Activated naive CD8-positive, alpha-beta T cell treated with anti-CD3 and anti-CD28 coated beads, Interleukin-2, amount 50 U/mL, for 24 hours (primary cell): ENCODE results near the gene ETDC.
"Not testable (repeated sequence)": the region's sequence is repeated elsewhere in the genome, so short reads cannot be mapped to it uniquely, and the experiment has no call there.

Experiments used
- ATAC-seq: fragments of 150-1000 bp; cut with Tn5 transposase; one replicate; pipeline ENCODE4 v1.10.0; 2021
- DNase-seq: peaks from one replicate; pipeline ENCODE4 v3.0.0; 2021
- H3K27ac Mint-ChIP-seq: one replicate; pipeline ENCODE4 v1.8.0; 2021; ENCODE audit warnings: mild to moderate bottlenecking, mixed read lengths
- H3K27me3 Mint-ChIP-seq: one replicate; pipeline ENCODE4 v1.8.0; 2021; ENCODE audit warnings: mixed read lengths
- H3K36me3 Mint-ChIP-seq: one replicate; pipeline ENCODE4 v1.8.0; 2021; ENCODE audit warnings: low read depth, mixed read lengths
- H3K4me1 Mint-ChIP-seq: one replicate; pipeline ENCODE4 v1.8.0; 2021; ENCODE audit warnings: mixed read lengths
- H3K4me3 Mint-ChIP-seq: one replicate; pipeline ENCODE4 v1.8.0; 2021; ENCODE audit warnings: mild to moderate bottlenecking, moderate library complexity, mixed read lengths
- H3K9me3 Mint-ChIP-seq: one replicate; pipeline ENCODE4 v1.8.0; 2021; ENCODE audit warnings: mixed read lengths

Gene ETDC

GRCh38 chrX:135325036-135325818 lies 15.9 kb downstream of the ETDC start:
- not testable (repeated sequence) for H3K27me3 Mint-ChIP-seq, H3K27ac Mint-ChIP-seq, H3K4me3 Mint-ChIP-seq, DNase-seq, ATAC-seq, H3K4me1 Mint-ChIP-seq
- Mint-ChIP-seq H3K9me3 (peaks cover 14% of the 10 kb centered on the region), H3K36me3 (peaks cover 47% of the 10 kb centered on the region)

- no peak for ATAC-seq
These were observed 18.0 kb downstream of the ETDC start for GRCh38 chrX:135327299-135327698.

GRCh38 chrX:135328421-135329005 lies 19.2 kb downstream of the ETDC start:
- Mint-ChIP-seq H3K9me3 (peaks cover 5% of the 10 kb centered on the region), H3K36me3 (peaks cover 33% of the 10 kb centered on the region), H3K27me3 (no peaks in the 10 kb centered on the region), H3K27ac (no peak overlapping the region), H3K4me1 (peaks cover 5% of the 10 kb centered on the region), H3K4me3 (no peak overlapping the region)
- no peak for DNase-seq
- ATAC-seq, result no peak

More at GRCh38 chrX:135327299-135327698, 18.0 kb downstream of the ETDC start:
- no peak for DNase-seq
- Mint-ChIP-seq H3K27me3 (no peaks in the 10 kb centered on the region), H3K36me3 (peaks cover 31% of the 10 kb centered on the region), H3K27ac (no peak overlapping the region), H3K9me3 (peaks cover 5% of the 10 kb centered on the region), H3K4me1 (peaks cover 2% of the 10 kb centered on the region), H3K4me3 (no peak overlapping the region)

- H3K27me3 Mint-ChIP-seq, result no peaks in the 10 kb centered on the region
- peaks cover 5% of the 10 kb centered on the region for H3K4me1 Mint-ChIP-seq
- peaks cover 24% of the 10 kb centered on the region for H3K36me3 Mint-ChIP-seq
- H3K27ac Mint-ChIP-seq, result no peak overlapping the region
- no peak for ATAC-seq
- no peak overlapping the region for H3K4me3 Mint-ChIP-seq
- H3K9me3 Mint-ChIP-seq, result no peaks in the 10 kb centered on the region
- DNase-seq, result no peak
These were observed 21.4 kb downstream of the ETDC start for GRCh38 chrX:135330706-135331105.

GRCh38 chrX:135331525-135331924 lies 22.2 kb downstream of the ETDC start:
- ATAC-seq (no peak), DNase-seq (no peak)
- no peaks in the 10 kb centered on the region for H3K27me3 Mint-ChIP-seq
- peaks cover 7% of the 10 kb centered on the region for H3K4me1 Mint-ChIP-seq
- no peak overlapping the region for H3K27ac Mint-ChIP-seq
- H3K9me3 Mint-ChIP-seq, result no peaks in the 10 kb centered on the region
- H3K4me3 Mint-ChIP-seq, result no peak overlapping the region
- H3K36me3 Mint-ChIP-seq, result peaks cover 21% of the 10 kb centered on the region

GRCh38 chrX:135340831-135341230 lies 31.6 kb downstream of the ETDC start:
- H3K27me3 Mint-ChIP-seq, result no peaks in the 10 kb centered on the region
- peak overlapping the region; percentile 51 for H3K4me3 Mint-ChIP-seq
- no peaks in the 10 kb centered on the region for H3K9me3 Mint-ChIP-seq
- ATAC-seq, result no peak
- H3K27ac Mint-ChIP-seq, result no peak overlapping the region
- H3K4me1 Mint-ChIP-seq, result peaks cover 61% of the 10 kb centered on the region
- H3K36me3 Mint-ChIP-seq, result peaks cover 4% of the 10 kb centered on the region
- DNase-seq, result no peak

- DNase-seq (no peak), ATAC-seq (no peak)
- H3K4me3 Mint-ChIP-seq, result peak overlapping the region; percentile 79
- H3K4me1 Mint-ChIP-seq, result peaks cover 36% of the 10 kb centered on the region
- no peaks in the 10 kb centered on the region for H3K9me3 Mint-ChIP-seq
- peak overlapping the region; percentile 74 for H3K27ac Mint-ChIP-seq
- H3K36me3 Mint-ChIP-seq, result peaks cover 2% of the 10 kb centered on the region
- H3K27me3 Mint-ChIP-seq, result no peaks in the 10 kb centered on the region
These were observed 35.9 kb downstream of the ETDC start for GRCh38 chrX:135345107-135345589.

GRCh38 chrX:135346975-135347374 lies 37.7 kb downstream of the ETDC start:
- no peak for ATAC-seq
- DNase-seq, result no peak
- Mint-ChIP-seq H3K36me3 (peaks cover 12% of the 10 kb centered on the region), H3K4me3 (no peak overlapping the region), H3K9me3 (no peaks in the 10 kb centered on the region), H3K27me3 (no peaks in the 10 kb centered on the region), H3K27ac (no peak overlapping the region), H3K4me1 (peaks cover 19% of the 10 kb centered on the region)

- Mint-ChIP-seq H3K27ac (no peak overlapping the region), H3K4me3 (no peak overlapping the region), H3K9me3 (no peaks in the 10 kb centered on the region), H3K4me1 (peaks cover 14% of the 10 kb centered on the region), H3K27me3 (no peaks in the 10 kb centered on the region), H3K36me3 (peaks cover 12% of the 10 kb centered on the region)
- DNase-seq (no peak), ATAC-seq (no peak)
These were observed 38.2 kb downstream of the ETDC start for GRCh38 chrX:135347381-135348016.

- H3K9me3 Mint-ChIP-seq, result no peaks in the 10 kb centered on the region
- DNase-seq (no peak), ATAC-seq (no peak)
- peaks cover 4% of the 10 kb centered on the region for H3K4me1 Mint-ChIP-seq
- no peak overlapping the region for H3K27ac Mint-ChIP-seq
- no peak overlapping the region for H3K4me3 Mint-ChIP-seq
- no peaks in the 10 kb centered on the region for H3K27me3 Mint-ChIP-seq
- peaks cover 12% of the 10 kb centered on the region for H3K36me3 Mint-ChIP-seq
These were observed 45.0 kb downstream of the ETDC start for GRCh38 chrX:135354288-135354687.
